SU-DHL-6 (cell line): ENCODE results near the gene CATSPERE.

Experiments
- EZH2phosphoT487 ChIP-seq: fragments of 200-600 bp; sonication (generic), shearing (Covaris generic); conservative IDR thresholded peaks from 2 replicates; pipeline ENCODE4 v1.6.1; 2018; ENCODE audit warnings: mild to moderate bottlenecking, antibody characterized with exemption, low read length, moderate library complexity, mixed read lengths
- TF ChIP-seq, protein P1 (sequence below): fragments of 200-600 bp; sonication (generic); IDR thresholded peaks from one replicate; pipeline ENCODE4 v1.5.1; 2017; ENCODE audit warnings: antibody characterized with exemption, mild to moderate bottlenecking, low read length, moderate library complexity; ENCODE audit not compliant: insufficient read depth, poor library complexity, severe bottlenecking

DNA sequence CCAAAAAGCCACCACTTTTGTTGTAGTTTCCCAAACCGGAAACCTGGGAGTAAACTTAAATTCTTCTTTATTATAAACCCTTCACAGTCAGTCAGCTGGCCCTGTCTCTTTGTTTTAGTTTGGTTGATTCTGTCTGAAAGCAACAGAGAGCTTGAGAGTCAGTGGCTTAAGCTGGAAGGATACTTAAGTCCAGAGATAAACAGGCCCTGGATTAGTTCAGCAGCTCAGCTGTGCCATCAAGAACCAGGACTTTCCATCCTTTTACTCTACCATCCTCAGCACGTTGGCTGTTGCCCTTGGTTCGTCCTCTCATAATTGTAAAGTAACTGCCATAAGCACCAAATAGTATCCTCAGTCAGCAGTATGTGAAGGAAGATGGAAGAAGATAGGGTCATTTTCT, 196.3 kb downstream of the CATSPERE start:
- TF ChIP-seq, protein P1, sequence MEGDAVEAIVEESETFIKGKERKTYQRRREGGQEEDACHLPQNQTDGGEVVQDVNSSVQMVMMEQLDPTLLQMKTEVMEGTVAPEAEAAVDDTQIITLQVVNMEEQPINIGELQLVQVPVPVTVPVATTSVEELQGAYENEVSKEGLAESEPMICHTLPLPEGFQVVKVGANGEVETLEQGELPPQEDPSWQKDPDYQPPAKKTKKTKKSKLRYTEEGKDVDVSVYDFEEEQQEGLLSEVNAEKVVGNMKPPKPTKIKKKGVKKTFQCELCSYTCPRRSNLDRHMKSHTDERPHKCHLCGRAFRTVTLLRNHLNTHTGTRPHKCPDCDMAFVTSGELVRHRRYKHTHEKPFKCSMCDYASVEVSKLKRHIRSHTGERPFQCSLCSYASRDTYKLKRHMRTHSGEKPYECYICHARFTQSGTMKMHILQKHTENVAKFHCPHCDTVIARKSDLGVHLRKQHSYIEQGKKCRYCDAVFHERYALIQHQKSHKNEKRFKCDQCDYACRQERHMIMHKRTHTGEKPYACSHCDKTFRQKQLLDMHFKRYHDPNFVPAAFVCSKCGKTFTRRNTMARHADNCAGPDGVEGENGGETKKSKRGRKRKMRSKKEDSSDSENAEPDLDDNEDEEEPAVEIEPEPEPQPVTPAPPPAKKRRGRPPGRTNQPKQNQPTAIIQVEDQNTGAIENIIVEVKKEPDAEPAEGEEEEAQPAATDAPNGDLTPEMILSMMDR = no peak
- TF ChIP-seq EZH2phosphoT487 = no peak
